HG02571 (cell line): ENCODE results near the gene OR10J1.

Experiments
- ATAC-seq: cut with Tn5 transposase; IDR thresholded peaks from one replicate; pipeline ENCODE4 v1.9.1; 2021; ENCODE audit warnings: mild to moderate bottlenecking, moderate library complexity; ENCODE audit not compliant: unreplicated experiment

Gene OR10J1

DNA sequence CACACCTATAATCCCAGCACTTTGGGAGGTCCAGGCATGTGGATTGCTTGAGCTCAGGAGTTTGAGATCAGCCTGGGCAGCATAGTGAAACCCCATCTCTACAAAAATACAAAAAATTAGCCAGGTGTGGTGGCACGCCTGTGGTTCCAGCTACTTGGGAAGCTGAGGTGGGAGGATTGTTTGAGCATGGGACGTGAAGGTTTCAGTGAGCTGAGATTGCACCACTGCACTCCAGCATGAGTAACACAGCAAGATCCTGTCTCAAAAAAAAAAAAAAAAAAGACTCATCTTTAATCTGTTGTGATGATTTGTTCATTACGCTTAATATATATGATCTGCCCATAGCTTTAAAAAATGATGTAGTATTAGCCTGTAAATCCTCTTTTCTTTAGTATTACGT, 44.0 kb downstream of the OR10J1 start:
- no peak for ATAC-seq
